NCI-H526 treated with DMSO at 0.1 percent for 48 hours (cell line): ENCODE results near the gene STARD7.
"Not testable (repeated sequence)": the region's sequence is repeated elsewhere in the genome, so short reads cannot be mapped to it uniquely, and the experiment has no call there.

Source experiments
- DNase-seq: peaks from one replicate; lab custom pipeline; 2025; lab: John Stamatoyannopoulos, UW

Gene STARD7

DNA sequence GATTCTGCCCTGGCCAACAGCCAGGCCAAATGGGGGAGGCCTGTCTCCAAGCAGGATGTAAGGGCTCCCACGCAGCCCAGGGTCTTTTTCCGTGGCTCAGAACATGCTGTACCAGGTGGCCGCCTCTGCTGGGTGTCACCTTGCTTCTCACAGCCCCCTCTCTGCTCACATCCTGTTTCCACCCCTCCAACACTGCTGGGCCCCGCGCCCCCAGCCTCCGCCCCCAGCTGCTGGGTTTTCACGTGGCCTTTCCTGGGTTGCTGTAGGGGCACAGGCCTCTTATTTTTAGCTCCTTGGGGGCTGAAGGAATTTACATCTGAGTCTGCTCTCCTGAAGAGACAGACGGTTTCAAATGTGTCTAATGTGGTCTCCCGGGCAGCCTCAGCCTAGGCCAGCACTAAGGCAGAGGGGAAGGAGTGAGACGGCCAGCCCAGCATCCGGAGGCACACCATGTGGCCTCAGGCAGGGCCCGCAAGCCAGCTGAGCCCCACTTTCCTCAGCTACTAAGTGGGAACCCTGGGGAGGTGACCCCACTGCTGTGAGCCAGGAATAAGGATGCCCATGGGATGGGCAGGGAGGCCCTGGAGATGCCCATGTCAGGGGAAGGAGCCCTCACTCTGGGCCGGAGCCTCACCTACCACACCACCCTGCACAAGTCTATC, 44.7 kb downstream of the STARD7 start:
- no peak for DNase-seq

DNA sequence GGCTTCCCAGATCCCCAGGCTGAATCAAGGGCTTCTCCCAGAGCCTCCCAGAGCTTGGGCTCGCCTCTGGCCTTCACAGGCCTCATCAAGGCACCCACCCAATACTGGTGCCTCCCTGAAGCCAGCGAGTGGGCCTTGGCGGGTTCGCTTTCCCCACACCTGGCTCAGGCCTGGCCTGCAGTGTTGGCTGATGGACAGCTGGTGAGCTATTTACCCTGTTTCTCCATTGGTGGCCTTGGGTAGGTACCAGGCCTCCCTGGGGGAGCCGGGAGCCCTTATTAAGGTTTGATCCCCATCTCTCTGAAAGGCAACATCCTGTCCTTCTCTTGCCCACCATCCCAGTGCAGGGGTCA, 45.2 kb downstream of the STARD7 start:
- DNase-seq, result no peak

DNA sequence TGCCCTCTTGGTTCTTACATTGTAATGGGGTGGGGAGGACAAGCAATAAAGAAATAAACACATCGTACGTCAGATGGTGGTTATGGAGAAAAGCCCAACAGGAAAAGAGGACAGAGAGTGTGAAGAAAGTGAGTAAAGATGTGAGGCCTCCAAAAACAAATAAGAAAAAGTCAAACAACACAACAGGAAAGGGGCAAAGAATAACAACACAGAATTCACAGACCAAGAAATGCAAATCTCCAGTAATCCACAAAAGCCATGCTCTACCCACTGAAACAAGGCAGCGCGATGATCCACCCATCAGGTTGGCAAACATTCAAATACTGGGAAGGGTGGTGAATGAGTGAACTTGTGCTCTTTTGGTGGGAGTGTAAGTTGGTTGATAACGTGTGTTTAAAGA, 46.7 kb downstream of the STARD7 start:
- no peak for DNase-seq

DNA sequence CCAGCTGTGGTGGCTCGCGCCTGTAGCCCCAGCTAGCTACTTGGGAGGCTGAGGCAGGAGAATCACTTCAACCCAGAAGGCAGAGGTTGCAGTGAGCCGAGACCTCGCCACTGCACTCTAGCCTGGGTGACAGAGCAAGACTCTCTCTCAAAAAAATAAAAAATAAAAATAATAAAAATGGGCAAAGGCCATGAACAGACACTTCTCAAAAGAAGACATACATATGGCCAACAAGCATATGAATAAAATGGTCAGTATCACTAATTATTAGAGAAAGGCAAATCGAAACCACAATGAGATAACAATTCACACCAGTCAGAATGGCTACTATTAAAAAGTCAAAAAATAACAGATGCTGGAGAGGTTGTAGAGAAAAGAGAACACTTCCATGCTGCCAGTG, 48.3 kb downstream of the STARD7 start:
- not testable (repeated sequence) for DNase-seq

DNA sequence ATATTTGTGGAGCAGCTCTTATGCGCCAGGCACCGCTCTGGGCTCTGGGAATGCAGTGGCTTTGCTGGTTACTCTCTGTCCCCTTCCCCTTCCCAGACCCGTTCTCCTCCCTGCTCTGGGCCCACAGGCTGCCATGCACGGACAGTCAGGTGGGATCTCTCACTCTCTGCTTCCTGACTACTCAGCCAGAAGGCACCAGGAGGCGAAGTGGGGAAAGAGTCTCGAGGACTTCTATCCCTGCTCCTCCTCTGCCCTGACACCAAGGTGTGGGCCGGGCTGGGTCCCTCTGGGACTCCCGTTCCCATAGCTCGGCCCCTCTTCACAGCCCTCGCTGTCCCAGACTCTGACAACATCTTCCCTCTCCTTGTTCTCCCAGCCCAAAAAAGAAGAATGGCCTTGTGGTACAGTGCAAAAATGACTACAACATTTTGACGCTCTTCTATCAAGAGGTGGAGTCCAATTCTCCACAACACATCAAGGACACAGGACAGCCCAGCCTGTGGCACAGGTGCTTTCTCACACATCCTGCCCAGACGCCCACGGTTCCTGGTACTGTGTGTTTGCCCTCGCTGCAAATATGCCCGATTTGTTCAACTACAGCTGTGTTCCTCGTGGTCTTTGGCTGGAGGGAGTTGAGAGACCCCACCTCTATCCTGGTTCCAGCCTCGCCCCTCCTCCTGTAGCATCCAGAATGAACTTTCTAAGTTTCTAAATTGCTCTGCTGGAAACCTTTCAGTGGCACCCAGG, 49.4 kb downstream of the STARD7 start:
- no peak for DNase-seq

DNA sequence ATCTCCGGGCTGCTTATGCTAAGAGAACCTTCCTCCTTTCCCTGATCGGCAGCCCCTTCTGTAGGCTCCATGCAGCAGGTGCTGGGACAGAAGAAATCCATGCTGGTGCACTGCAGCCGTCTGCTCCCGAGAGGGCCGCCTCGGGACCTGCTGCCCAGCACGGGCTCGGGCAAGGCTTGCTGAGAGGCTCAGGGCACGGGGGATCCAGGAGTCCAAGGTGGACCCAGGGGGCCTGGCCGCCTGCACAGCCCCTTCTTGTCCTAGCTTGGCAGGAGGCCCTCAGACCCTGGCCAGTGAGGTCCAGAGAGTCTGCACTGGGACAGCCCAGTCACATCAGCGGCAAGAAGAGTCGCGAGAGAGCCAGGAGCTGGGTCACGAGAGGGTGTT, 50.1 kb downstream of the STARD7 start:
- no peak for DNase-seq

DNA sequence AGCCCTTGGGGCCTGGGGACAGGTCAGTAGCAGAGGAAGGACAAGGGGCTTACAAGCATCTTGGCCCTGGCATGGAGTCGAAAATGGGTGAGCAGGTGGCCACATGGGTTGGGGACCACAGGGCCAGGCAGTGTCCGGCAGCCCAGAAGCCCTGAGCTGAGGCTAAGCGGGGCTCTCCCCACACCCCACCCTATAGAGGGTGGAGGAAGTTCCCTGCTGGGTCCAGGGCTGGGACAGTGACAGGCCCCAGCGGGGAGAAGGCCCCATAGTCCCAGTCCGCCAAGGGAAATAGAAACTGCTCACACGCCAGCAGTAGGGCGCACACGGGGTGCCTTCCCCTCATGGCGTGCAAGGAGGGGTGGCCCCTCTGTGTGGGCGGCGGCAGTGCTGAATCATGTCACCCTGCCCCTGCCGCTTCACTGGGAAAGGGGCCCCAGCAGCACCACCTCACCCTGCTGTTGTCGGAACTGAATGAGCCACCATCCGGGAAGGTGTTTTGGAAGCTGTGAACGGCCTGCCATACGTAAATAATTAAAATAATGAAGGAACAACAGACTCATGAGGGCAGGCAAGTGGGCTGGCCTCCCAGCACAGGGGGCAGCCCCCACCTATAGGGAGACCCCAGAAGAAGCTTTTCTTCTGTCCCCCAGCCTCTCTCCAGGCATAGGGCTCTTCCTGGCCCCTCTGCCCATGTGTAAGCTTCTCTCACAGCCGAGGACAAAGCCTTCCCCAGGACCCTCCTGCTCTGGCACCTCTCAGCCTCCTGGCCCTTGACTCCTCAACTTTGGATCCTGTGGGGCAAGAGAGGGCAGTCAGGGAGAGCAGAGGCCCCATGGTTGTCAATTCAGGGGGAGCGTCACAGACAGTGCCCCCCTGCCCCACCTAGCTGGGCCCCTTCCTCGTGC, 50.7 kb downstream of the STARD7 start:
- DNase-seq, result no peak

DNA sequence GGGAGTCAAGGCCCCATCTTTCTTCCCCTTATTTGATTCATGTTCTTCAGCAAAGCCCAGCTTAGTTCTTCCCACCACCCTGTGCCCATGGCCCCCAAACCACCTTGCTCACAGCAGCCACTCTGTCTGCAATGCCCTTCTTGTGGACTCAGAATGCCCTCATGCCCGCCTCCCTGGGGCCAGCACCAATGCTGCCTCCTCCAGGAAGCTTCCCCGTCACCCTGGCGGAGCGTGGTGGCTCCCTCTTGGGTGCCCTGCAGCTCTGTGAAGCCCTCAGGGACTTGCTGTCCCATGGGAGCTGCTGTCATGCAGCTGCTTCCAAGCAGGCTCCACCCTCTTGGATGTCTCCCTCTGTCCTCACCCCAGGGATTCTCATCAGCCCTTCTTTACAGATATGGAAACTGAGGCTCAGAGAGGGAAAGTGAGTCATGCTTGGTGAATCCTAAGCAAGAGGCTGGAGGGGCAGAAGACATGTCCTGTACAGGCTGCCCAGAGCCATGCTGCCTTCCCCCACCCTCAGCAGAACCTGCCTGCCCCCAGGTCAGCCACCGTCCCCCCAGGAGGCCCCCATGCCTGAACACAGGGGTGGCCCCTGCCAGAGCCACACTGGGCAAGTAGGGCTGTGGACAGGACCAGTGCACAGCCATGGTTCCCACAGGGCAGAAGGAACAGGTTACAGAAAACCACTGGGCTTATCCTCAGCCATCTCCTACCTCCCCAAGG, 51.5 kb downstream of the STARD7 start:
- DNase-seq, result no peak

DNA sequence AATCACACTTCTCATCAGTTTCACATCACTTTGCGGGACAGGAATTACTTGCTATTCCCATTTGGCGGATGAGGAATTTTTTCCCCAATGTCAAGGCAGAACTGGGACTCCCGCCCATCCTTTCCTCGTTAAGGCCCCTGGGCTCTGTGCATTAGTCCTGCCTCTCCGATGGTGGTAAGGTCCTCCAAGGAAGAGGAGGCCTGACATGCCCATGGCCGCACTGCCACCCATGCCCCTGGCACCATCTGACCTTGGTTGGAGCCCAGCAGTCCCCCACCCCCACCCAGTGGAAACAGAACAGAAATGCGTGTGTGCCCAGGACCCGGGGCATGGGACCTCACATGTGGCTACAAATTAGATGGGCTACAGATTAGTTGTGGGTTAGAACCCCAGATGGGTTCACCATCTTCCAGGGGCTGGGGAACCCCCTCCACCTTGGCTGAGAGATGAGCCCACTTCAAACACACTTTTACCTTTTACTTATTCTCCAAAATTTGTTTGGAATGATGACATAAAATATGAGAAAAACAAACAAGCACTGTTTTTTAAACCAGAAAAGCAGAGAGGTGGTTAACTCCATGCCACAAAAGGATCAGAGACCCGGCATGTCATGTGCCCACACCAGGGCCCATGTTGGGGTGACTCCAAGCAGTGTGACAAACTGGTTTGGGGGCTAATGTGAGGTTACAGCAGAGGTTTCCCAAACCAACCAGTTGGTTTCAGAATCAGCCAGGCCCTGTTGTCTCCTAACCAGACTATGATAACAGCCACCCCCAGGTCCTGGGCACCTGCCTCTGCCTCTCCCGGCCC, 52.4 kb downstream of the STARD7 start:
- DNase-seq, result no peak

DNA sequence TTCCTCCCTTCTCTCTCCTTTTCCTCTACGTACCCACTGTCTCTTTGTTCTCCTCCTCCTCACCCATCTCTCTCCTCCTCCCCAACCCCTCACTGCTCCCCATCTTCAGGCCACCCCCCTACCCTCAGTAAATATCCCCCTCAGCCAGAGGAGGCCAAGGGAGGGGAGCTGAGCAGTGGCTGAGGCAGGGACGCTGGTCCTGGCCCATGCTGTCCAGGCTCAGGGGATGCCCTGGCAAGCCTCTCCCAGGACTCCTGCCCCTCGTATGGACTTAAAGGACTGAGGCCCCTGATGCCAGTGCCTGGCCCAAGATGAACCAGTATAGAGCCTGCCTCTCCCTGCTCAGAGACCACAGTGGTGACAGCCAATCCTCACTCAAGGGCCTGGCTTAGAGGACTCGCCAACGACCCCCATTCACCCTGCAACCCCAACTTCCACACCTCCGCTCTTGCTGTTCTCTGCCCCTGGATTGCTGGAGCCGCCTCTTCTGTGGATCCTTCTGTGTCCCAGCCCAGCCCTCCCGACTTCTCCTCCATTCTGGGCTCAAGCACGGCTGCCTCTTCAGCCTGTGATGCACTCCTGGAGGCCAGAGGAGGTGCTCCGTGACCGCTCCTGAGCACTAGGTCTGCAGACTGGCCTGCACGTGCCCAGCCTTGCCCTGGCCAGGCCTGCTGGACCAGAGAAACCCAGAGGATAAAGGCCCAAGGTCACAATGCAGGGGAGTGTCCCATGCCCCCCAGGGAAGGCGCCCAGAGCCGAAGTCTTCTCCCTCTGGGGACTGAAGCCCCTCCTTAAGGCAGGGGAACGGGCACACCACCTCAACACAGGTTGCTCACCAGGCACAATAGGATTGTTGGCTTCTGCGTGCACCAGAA, 53.9 kb downstream of the STARD7 start:
- DNase-seq, result no peak

DNA sequence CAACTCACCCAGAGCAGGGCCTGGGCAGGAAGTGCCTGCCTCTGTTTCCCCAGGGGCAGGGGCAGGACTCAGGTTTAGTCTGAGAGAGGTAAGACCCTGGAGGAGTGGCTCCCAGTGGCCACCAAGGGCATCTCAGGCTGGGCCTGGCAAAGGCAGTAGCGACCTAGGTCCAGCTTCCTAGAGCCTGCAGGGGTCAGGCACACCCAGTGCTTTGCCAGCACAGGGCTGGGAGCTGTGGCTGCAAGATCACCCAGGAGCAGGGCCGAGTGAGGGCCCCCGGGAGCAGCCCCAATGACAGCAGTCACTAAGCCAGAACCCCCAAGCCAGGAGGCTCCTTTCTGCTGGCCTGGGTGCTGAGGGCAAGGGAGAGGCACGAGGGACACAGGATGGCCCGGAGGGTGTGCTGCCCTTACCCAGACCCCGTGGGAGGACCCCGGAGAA, 54.6 kb downstream of the STARD7 start:
- DNase-seq, result no peak

DNA sequence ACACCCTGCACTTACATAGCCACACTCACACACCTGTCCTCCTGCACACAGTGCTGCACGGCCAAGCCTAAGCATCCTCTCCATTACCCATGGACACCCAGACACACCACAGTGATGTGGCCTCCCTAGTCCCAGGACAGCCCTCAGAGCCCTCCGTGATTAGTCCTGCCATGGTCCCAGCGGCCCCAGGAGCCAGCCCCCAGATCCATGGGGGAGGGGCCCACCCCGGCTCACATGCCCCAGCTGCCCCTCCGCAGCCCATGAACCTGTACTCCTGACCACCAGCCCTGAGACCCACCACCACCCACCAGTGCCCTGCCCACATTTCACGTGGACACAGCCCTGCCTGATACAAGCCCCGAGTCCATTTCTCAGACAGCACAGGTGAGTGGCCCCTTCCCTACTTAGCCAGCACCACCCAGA, 55.3 kb downstream of the STARD7 start:
- DNase-seq, result no peak

DNA sequence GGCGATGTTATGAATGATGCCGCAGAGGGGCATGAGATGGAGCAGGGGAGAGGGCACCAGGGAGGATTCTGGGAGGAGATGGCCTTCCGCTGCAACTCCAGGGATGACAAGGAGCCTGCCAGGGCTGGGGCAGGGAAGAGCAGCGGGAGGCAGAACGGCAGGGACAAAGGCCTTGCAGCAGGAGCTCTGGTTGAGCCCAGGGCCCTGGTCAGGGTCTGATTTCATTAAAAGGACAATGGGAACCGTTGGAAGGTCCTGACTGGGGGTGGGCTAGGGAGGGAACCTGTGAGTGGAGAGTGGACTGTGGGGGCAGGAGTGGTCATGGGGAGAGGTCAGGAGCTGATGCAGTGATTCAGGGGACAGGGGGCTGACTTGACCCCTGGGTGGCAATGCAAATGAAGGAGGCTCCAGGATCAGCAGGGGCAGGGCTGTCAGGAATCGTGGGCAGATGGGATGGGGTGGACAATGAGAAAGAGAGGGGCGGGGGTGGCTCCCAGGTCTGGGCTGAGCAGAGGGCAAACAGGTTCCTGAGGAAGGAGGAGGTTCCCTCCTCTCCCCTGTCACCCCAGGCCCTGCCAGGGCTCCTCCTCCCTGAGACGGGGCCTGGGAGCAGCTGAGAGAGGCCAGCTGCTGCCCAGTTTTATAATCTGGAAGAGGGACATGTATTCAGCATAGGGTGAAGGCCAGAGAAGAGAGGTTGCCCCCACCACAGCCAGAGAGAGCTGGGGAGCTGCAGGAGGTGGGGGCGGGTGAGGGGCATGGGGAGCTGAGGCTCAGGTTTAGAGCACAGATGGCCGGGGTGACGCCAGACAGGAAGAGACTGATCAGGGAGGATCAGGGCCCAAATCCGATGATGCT, 56.1 kb downstream of the STARD7 start:
- no peak for DNase-seq

DNA sequence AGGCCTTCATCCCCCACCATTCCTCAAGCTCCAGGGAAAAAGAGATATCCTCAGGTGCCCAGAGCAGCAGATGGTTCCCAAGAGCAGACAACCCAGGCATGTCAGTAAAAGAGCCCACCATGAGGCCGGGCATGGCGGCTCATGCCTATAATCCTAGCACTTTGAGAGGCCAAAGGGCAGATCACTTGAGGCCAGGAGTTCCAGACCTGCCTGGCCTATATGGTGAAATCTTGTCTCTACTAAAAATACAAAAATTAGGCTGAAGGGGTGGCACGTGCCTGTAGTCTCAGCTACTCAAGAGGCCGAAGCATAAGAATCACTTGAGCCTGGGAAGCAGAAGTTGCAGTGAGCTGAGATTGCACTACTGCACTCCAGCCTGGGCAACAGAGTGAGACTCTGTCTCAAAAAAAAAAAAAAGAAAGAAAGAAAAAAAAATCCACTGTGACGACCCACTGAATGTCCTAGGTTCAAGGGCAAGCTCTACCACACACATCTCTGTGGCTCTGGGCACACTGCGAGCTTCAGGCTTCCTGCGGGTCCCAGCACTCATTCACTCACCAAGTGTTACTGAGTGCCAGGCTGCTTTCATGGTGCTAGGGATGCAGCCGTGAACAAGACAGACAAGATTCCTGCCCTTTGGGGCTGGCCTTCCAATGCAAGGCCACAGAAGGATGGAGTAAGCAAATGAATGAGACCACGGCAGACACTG, 56.9 kb downstream of the STARD7 start:
- DNase-seq, result no peak

DNA sequence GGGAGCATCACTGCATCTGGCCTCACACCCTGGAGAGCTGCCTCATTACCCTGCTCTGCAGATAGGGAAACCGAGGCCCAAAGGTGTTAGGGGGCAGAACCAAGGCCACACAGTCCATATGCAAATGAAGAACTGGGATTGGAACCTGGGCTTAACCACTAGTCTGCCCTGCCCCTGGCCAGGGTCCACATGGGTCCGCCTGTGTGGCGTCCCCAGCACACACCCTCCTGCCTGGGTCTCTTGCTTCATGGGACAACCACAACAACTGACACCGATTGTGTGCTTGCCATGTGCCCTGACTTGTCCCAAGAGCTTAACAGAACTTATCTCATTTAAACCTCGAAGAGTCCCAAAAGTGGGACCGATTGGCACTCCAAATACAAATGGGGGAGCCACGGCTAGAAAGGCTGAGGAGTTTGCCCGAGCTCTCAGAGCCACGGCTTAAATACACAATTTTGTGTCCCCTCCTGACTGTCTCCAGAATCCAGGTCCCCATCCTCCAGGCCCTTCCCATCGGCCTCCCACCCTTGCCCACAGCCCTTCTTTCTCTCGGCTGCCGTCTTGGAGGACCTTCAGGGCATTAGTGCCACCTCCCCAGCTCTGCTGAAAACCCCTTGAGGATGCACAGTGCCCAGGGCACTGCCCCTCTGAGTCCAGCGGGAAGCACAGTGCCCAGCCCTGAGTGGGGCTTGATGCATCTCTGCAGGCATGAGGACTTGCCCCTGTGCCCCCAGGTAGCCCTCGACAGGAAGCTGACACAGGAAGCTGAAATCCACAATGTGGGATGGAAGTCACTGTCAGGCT, 57.6 kb downstream of the STARD7 start:
- no peak for DNase-seq

DNA sequence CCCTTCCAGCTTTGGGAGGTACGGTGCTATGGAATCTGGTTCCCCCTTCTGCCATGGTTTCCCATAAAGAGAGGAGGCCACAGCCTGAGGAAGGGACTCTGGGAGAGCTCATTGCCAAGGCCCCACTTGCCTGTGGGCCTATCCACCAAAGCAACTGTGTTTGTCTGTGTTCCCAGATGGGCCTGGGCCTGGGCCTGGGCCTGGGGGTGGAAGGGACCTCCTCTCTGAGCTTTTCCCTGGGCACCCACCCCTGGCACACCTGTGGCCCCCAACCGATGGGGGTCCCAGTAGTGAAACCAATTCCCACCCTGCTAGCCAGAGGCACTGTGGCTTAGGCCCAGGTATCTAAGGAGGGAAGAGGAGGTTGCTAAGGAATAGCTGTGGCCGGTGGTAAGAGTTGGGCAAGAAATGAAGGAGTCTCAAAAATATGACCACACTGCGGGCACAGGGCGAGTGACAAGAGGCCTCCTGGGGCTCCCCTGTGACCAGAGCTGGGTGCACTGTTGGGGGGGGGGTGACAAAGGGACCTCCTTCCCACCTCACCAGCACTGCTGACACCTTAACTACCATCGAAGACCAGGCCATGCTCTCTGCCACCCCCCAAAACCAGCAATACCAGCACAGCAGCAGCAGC, 58.5 kb downstream of the STARD7 start:
- no peak for DNase-seq
